Germinal center (tissue), 1 donor: Measurements from ENCODE around the gene NCL.

ENCODE experiments used
- DNase-seq: peaks from one replicate; pipeline ENCODE4 v3.0.0; 2012; ENCODE audit warnings: mixed read lengths, low spot score

The NCL gene

GRCh38 chr2:231463698-231464575, at the start of gene NCL:
Gene NCL (minus strand): TSS chr2:231464484. CDS start chr2:231464353, 131 bp downstream.
- peak; percentile 84 for DNase-seq

GRCh38 chr2:231513746-231514224, 49.5 kb upstream of the NCL start:
- no peak for DNase-seq

- no peak for DNase-seq
Measured at GRCh38 chr2:231512222-231512621, 47.9 kb upstream of the NCL start.

GRCh38 chr2:231503766-231504165, 39.5 kb upstream of the NCL start:
- no peak for DNase-seq

GRCh38 chr2:231502596-231502995, 38.3 kb upstream of the NCL start:
- DNase-seq = no peak

- DNase-seq = no peak
Measured at GRCh38 chr2:231497651-231498050, 33.4 kb upstream of the NCL start.

GRCh38 chr2:231494669-231495068, 30.4 kb upstream of the NCL start:
- DNase-seq = no peak

GRCh38 chr2:231490801-231491200, 26.5 kb upstream of the NCL start:
- no peak for DNase-seq

- no peak for DNase-seq
Measured at GRCh38 chr2:231489990-231490389, 25.7 kb upstream of the NCL start.

- DNase-seq = no peak
Measured at GRCh38 chr2:231488331-231488730, 24.0 kb upstream of the NCL start.

- DNase-seq = no peak
Measured at GRCh38 chr2:231486851-231487596, 22.7 kb upstream of the NCL start.

GRCh38 chr2:231483398-231484329, 19.4 kb upstream of the NCL start:
- DNase-seq = peak; percentile 62

- peak; percentile 84 for DNase-seq
Measured at GRCh38 chr2:231482806-231483391, 18.6 kb upstream of the NCL start.

- no peak for DNase-seq
Measured at GRCh38 chr2:231480781-231481180, 16.5 kb upstream of the NCL start.

- DNase-seq = no peak
Measured at GRCh38 chr2:231479455-231479854, 15.2 kb upstream of the NCL start.

GRCh38 chr2:231476920-231477319, 12.6 kb upstream of the NCL start:
- DNase-seq = no peak

- DNase-seq = no peak
Measured at GRCh38 chr2:231475965-231476364, 11.7 kb upstream of the NCL start.

GRCh38 chr2:231472816-231473215, 8.5 kb upstream of the NCL start:
- no peak for DNase-seq

GRCh38 chr2:231470246-231470900, 6.1 kb upstream of the NCL start:
- DNase-seq = no peak

GRCh38 chr2:231469583-231469950, 5.3 kb upstream of the NCL start:
- DNase-seq = no peak
